ENCODE results near the gene ZNF737.
"Not testable (repeated sequence)": the region's sequence is repeated elsewhere in the genome, so short reads cannot be mapped to it uniquely, and the experiment has no call there.

Gene ZNF737

GRCh38 chr19:20565321-20566018 is at the start of gene ZNF737:
ZNF737 (minus strand) TSS chr19:20565781; CDS start chr19:20565640, 141 bp downstream.
- DNase-seq, result peak; percentile 86

GRCh38 chr19:20614971-20615370 is 49.4 kb upstream of the ZNF737 start:
- DNase-seq, result not testable (repeated sequence)

GRCh38 chr19:20612711-20613316 is 47.2 kb upstream of the ZNF737 start:
- DNase-seq, result no peak

DNA sequence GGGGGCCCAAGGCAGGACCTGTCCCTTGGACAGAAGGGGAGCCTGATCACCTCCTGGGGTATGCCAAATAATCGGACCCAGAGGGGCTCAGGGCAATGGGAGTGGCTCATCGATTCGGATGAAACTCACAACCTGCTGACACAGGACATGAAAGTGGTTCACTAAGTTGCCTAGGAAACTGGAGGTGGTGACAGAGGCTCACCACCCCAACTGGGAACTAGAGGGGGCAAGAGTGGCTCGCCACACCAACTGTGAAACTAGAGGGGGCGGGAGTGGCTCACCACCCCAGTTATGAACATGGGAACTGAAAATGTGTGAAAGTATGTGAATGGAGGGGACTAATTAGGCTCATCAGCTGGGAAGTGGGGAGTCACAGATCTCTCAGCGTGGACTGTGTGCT is 46.3 kb upstream of the ZNF737 start:
- DNase-seq, result no peak

- no peak for DNase-seq
These were observed 42.4 kb upstream of the ZNF737 start for GRCh38 chr19:20607943-20608342.

- no peak for DNase-seq
These were observed 7.0 kb downstream of the ZNF737 start for GRCh38 chr19:20558571-20558970.

DNA sequence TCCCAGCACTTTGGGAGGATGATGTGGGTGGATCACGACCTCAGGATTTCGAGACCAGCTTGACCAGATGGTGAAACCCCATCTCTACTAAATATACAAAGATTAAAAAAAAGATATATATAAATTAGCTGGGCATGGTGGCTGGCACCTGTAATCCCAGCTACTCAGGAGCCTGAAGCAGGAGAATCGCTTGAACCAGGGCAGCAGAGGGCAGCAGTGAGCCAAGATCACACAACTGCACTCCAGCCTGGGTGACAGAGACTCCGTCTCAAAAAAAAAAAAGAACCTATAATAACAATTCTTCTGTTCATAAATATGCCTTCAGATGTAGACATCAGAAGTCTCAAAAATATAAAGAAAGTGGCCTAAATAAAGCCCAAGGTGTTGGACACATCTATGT is 7.6 kb downstream of the ZNF737 start:
- no peak for DNase-seq

- DNase-seq, result not testable (repeated sequence)
These were observed 20.8 kb downstream of the ZNF737 start for GRCh38 chr19:20544667-20545333.

DNA sequence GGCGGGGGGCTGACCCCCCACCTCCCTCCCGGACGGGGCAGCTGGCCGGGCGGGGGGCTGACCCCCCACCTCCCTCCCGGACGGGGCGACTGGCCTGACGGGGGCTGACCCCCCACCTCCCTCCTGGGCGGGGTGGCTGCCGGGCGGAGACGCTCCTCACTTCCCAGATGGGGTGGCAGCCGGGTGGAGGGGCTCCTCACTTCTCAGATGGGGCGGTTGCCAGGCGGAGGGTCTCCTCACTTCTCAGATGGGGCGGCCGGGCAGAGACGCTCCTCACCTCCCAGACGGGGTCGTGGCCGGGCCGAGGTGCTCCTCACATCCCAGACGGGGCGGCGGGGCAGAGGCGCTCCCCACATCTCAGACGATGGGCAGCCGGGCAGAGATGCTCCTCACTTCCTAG is 35.3 kb downstream of the ZNF737 start:
- not testable (repeated sequence) for DNase-seq

DNA sequence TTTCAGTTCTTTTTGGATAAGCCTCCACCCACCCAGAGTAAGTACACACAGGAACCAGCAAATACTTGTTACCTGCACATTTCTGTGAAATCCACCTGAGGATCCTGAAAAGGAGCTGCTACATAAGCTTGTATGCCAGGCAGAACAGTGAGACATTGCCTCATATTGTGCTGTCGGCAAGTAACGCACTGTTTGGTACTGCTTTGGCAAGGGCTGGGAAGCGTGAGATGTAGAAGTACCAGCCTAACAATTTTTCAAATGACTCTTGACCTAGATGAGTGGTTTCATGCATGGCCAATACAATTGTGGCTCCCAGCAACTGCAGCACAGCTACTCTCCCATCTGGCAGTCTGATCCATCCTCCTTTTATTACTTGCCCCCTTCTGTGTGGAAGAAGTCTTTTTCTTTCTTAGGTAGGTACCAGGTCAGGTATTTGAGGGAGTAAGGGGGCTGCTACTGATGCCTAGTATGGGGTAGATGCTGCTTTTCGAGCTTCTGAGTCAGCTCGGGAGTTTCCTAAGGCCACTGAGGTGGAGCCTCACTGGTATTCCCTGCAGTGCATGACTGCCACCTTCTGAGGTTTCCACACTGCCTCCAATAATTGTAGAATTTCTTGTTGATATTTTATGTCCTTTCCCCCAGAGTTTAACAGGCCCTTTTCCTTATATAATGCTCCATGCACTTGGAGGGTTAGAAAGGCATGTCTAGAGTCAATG is 52.2 kb downstream of the ZNF737 start:
- DNase-seq, result no peak

DNA sequence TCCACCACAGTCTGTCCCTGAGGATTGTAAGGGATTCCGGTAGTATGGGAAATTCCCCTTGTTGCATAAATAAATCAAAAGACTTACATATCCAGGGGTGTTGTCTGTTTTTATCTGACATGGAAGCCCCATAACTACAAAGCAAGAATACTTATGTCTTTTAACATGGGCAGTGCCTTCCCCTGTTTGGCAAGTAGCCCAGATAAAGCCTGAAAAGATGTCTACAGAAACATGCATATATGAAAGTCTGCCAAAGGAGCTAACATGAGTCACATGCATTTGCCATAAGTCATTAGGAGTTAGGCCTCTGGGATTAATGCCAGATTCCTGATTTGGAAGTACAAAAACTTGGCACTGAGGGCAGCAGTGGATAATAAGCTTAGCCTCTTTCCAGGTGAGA is 62.1 kb downstream of the ZNF737 start:
- no peak for DNase-seq

Measured in activated CD8-positive, alpha-beta memory T cell treated with anti-CD3 and anti-CD28 coated beads, Interleukin-2, amount 50 U/mL, for 4 hours (primary cell).